Activated CD8-positive, alpha-beta memory T cell treated with anti-CD3 and anti-CD28 coated beads for 24 hours (primary cell): ENCODE measurements around the gene SUPT3H.

Experiments used
- DNase-seq: peaks from one replicate; pipeline ENCODE4 v3.0.0-alpha.2; 2020

Gene SUPT3H

GRCh38 chr6:45387236-45387635, 9.5 kb upstream of the SUPT3H start:
- DNase-seq = no peak

GRCh38 chr6:45386501-45386900, 8.8 kb upstream of the SUPT3H start:
- no peak for DNase-seq

GRCh38 chr6:45382391-45382790, 4.7 kb upstream of the SUPT3H start:
- DNase-seq = no peak

GRCh38 chr6:45378334-45378926, 696 bp upstream of the SUPT3H start:
- no peak for DNase-seq

- peak; percentile 94 for DNase-seq
Observed at GRCh38 chr6:45377043-45377553, 636 bp downstream of the SUPT3H start.

- no peak for DNase-seq
Observed at GRCh38 chr6:45376310-45377042, 1.3 kb downstream of the SUPT3H start.

GRCh38 chr6:45375449-45375848, 2.3 kb downstream of the SUPT3H start:
- DNase-seq = no peak

- no peak for DNase-seq
Observed at GRCh38 chr6:45371924-45372573, 5.7 kb downstream of the SUPT3H start.

GRCh38 chr6:45369870-45370269, 7.9 kb downstream of the SUPT3H start:
- DNase-seq = no peak

- no peak for DNase-seq
Observed at GRCh38 chr6:45367999-45368398, 9.7 kb downstream of the SUPT3H start.

GRCh38 chr6:45366534-45366933, 11.2 kb downstream of the SUPT3H start:
- DNase-seq = no peak

- no peak for DNase-seq
Observed at GRCh38 chr6:45365036-45365435, 12.7 kb downstream of the SUPT3H start.

- DNase-seq = no peak
Observed at GRCh38 chr6:45364466-45364865, 13.3 kb downstream of the SUPT3H start.

GRCh38 chr6:45353654-45354053, 24.1 kb downstream of the SUPT3H start:
- no peak for DNase-seq

- DNase-seq = no peak
Observed at GRCh38 chr6:45351667-45352066, 26.1 kb downstream of the SUPT3H start.

- no peak for DNase-seq
Observed at GRCh38 chr6:45351076-45351475, 26.7 kb downstream of the SUPT3H start.

GRCh38 chr6:45350186-45350710, 27.5 kb downstream of the SUPT3H start:
- DNase-seq = no peak

GRCh38 chr6:45344900-45345299, 32.8 kb downstream of the SUPT3H start:
- no peak for DNase-seq

- DNase-seq = no peak
Observed at GRCh38 chr6:45328523-45328922, 49.2 kb downstream of the SUPT3H start.

- no peak for DNase-seq
Observed at GRCh38 chr6:45327956-45328522, 49.7 kb downstream of the SUPT3H start, which contains the start of gene RUNX2. Gene RUNX2 (plus strand): TSS chr6:45328330. CDS start chr6:45328727, 397 bp downstream.

- DNase-seq = no peak
Observed at GRCh38 chr6:45326698-45327417, 50.9 kb downstream of the SUPT3H start.

- no peak for DNase-seq
Observed at GRCh38 chr6:45323656-45324224, 54.0 kb downstream of the SUPT3H start.
